ENCODE results near the gene STARD3.
"Not testable (repeated sequence)": the region's sequence is repeated elsewhere in the genome, so short reads cannot be mapped to it uniquely, and the experiment has no call there.

Gene STARD3

GRCh38 chr17:39636927-39637736 lies at the start of gene STARD3:
STARD3 (plus strand) TSS chr17:39637144; CDS start chr17:39653532, 16,388 bp downstream.
- peak; percentile 85 for DNase-seq

GRCh38 chr17:39590180-39590579 lies 46.8 kb upstream of the STARD3 start:
- not testable (repeated sequence) for DNase-seq

GRCh38 chr17:39591958-39592954 lies 44.7 kb upstream of the STARD3 start:
- peak; percentile 60 for DNase-seq

- DNase-seq: no peak
Measured at GRCh38 chr17:39593371-39593770, 43.6 kb upstream of the STARD3 start.

GRCh38 chr17:39595294-39595693 lies 41.6 kb upstream of the STARD3 start:
- no peak for DNase-seq

GRCh38 chr17:39595928-39596510 lies 40.9 kb upstream of the STARD3 start:
- no peak for DNase-seq

- no peak for DNase-seq
Measured at GRCh38 chr17:39596543-39597267, 40.2 kb upstream of the STARD3 start.

GRCh38 chr17:39597372-39598046 lies 39.4 kb upstream of the STARD3 start:
- no peak for DNase-seq

- no peak for DNase-seq
Measured at GRCh38 chr17:39598047-39598481, 38.9 kb upstream of the STARD3 start.

- DNase-seq: no peak
Measured at GRCh38 chr17:39598630-39599003, 38.3 kb upstream of the STARD3 start.

- no peak for DNase-seq
Measured at GRCh38 chr17:39599004-39599664, 37.8 kb upstream of the STARD3 start.

- DNase-seq: no peak
Measured at GRCh38 chr17:39599665-39600231, 37.2 kb upstream of the STARD3 start.

- no peak for DNase-seq
Measured at GRCh38 chr17:39600288-39600996, 36.5 kb upstream of the STARD3 start.

GRCh38 chr17:39600997-39601597 lies 35.8 kb upstream of the STARD3 start:
- no peak for DNase-seq

GRCh38 chr17:39601758-39602532 lies 35.0 kb upstream of the STARD3 start:
- no peak for DNase-seq

GRCh38 chr17:39602533-39603303 lies 34.2 kb upstream of the STARD3 start:
- DNase-seq: no peak

GRCh38 chr17:39603304-39604016 lies 33.5 kb upstream of the STARD3 start:
- no peak for DNase-seq
